Glomerular visceral epithelial cell (primary cell): ENCODE data around the gene ITLN1.
"Not testable (repeated sequence)": the region's sequence is repeated elsewhere in the genome, so short reads cannot be mapped to it uniquely, and the experiment has no call there.

Experiments used
- DNase-seq: peaks from one replicate; pipeline ENCODE4 v3.0.0-alpha.2; 2016; ENCODE audit errors: extremely low spot score

The ITLN1 gene

GRCh38 chr1:160883581-160884513 is 1.1 kb downstream of the ITLN1 start:
- DNase-seq: no peak

- no peak for DNase-seq
These were observed 2.4 kb downstream of the ITLN1 start for GRCh38 chr1:160882582-160882981.

- not testable (repeated sequence) for DNase-seq
These were observed 3.7 kb downstream of the ITLN1 start for GRCh38 chr1:160881264-160881663.

GRCh38 chr1:160880216-160880615 is 4.8 kb downstream of the ITLN1 start:
- no peak for DNase-seq

GRCh38 chr1:160879056-160879455 is 5.9 kb downstream of the ITLN1 start:
- DNase-seq: no peak

- no peak for DNase-seq
These were observed 7.8 kb downstream of the ITLN1 start for GRCh38 chr1:160877221-160877620.

- DNase-seq: no peak
These were observed 8.7 kb downstream of the ITLN1 start for GRCh38 chr1:160876311-160876710.

GRCh38 chr1:160875591-160875990 is 9.4 kb downstream of the ITLN1 start:
- DNase-seq: not testable (repeated sequence)

GRCh38 chr1:160874935-160875334 is 10.0 kb downstream of the ITLN1 start:
- DNase-seq: no peak

GRCh38 chr1:160868141-160868540 is 16.8 kb downstream of the ITLN1 start:
- no peak for DNase-seq

- DNase-seq: not testable (repeated sequence)
These were observed 17.3 kb downstream of the ITLN1 start for GRCh38 chr1:160867651-160868050.

GRCh38 chr1:160866695-160867260 is 18.2 kb downstream of the ITLN1 start:
- DNase-seq: no peak

GRCh38 chr1:160866001-160866694 is 18.8 kb downstream of the ITLN1 start:
- no peak for DNase-seq

GRCh38 chr1:160865337-160865736 is 19.6 kb downstream of the ITLN1 start:
- DNase-seq: no peak

GRCh38 chr1:160864173-160864572 is 20.8 kb downstream of the ITLN1 start:
- no peak for DNase-seq

- DNase-seq: no peak
These were observed 21.2 kb downstream of the ITLN1 start for GRCh38 chr1:160863774-160864131.

GRCh38 chr1:160863061-160863773 is 21.8 kb downstream of the ITLN1 start:
- no peak for DNase-seq

GRCh38 chr1:160862203-160863060 is 22.5 kb downstream of the ITLN1 start, which contains the start of gene CD244:
CD244 (minus strand) TSS chr1:160862887; CDS start chr1:160862677, 210 bp downstream.
- no peak for DNase-seq

- DNase-seq: no peak
These were observed 24.0 kb downstream of the ITLN1 start for GRCh38 chr1:160860840-160861505.

GRCh38 chr1:160859166-160859565 is 25.8 kb downstream of the ITLN1 start:
- no peak for DNase-seq
